Midbrain (tissue), 1 donor: Measurements from ENCODE around the gene TTC34.
"Not testable (repeated sequence)": the region's sequence is repeated elsewhere in the genome, so short reads cannot be mapped to it uniquely, and the experiment has no call there.

Experiments used
- DNase-seq: peaks from one replicate; lab custom pipeline; 2025; lab: John Stamatoyannopoulos, UW

Gene TTC34

GRCh38 chr1:2625748-2626147 lies 175.7 kb downstream of the TTC34 start:
- DNase-seq = not testable (repeated sequence)

- DNase-seq = no peak
These were observed 176.2 kb downstream of the TTC34 start for GRCh38 chr1:2625311-2625710.

DNA sequence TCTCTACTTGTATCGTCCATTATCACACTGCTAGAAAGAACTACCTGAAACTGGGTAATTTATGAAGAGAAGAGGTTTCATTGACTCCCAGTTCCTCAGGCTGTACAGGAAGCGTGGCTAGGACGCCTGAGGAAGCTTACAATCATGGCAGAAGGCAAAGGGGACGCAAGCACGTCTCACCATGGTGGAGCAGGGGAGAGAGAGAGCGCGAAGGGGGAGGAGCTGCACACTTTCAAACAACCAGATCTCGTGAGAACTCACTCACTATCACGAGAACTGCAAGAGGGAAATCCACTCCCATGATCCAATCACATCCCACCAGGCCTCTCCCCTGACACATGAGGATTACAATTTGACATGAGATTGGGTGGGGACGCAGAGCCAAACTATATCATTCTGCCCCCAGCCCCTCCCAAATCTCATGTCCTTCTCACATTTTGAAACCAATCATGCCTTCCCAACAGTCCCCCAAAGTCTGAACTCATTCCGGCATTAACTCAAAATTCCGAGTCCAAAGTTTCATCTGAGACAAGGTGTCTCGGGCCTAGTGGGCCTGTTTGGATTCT lies 176.7 kb downstream of the TTC34 start:
- no peak for DNase-seq

GRCh38 chr1:2623571-2624337 lies 177.7 kb downstream of the TTC34 start:
- DNase-seq = no peak

- DNase-seq = no peak
These were observed 183.5 kb downstream of the TTC34 start for GRCh38 chr1:2617971-2618470.

- no peak for DNase-seq
These were observed 187.3 kb downstream of the TTC34 start for GRCh38 chr1:2614145-2614544.

DNA sequence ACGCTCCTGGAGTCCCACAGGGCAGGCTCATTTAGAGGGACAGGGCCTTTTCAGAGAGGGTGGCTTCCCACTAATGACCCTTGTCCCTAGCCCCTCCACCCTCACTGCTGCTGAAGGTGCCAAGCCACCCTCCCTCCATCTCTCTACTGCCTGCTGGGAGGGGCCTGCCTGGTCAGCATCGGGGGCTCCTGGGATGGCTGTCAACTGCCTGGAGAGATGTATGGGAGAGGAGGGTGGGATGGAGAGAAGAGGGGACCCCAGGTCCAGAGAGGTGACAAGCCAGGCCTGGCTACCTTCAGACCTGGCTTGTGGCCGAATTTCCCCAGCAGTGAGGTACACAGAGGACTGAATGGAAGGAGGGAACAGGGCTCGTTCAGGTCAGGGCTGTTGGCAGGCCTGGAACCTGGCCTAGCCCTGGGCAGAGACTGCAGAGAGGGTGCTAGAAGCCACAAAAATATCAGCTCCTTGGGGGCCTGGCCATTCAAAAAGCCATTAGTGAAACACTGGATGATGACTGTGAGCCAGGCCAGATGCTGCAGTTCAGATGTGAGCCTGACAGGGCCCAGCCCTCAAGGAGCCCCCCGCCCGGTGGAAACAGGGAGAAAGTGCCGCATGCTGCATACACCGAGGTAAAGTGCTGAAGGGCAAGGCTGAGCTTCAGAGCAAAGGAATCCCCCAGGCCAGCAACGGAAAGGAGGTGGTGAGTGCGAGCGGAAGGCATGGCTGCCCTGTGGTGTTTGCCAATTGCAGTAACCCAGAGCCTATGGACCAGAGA lies 188.7 kb downstream of the TTC34 start:
- DNase-seq = no peak

DNA sequence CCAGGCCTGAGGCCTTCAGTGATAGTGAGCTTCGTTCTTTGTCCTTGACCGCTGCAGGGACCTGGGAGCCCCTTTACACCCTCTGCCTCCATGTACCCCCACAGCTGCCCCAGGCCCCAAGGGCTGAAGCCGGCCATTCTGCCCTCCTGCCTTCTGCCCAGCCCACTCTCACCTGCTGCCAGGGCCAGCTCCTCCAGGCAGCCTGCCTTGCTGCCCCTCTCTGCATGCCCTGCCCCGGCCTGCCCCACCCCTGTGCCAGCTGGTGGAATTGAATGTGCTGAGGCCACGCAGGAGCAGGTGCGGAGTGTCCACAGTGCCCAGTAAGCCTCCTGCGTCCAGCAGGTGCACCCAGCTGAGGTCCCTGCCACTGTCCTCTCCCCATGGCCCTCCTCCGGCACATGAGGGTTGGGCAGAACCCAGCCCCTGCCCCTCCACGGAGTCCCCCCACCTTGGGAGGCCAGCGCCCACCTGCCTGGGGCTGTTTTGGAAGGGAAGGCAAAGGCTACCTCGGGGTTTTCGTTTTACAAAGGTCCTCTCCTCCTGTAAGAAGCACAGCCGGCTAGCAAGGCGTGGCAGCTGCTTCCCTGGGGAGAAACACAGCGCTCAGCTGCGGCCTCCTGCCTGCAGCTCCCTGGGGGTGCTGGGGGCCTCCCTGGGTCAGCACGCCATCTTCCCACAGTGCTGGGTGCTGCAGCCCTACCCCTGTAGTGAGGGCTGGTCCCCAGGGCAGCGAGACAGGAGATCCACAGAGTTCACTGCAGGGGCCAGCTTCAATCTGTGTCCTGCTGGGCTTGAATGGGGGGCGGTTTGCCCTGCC lies 189.7 kb downstream of the TTC34 start:
- DNase-seq = no peak

- DNase-seq = peak; percentile 35
These were observed 190.4 kb downstream of the TTC34 start for GRCh38 chr1:2611031-2611501.

DNA sequence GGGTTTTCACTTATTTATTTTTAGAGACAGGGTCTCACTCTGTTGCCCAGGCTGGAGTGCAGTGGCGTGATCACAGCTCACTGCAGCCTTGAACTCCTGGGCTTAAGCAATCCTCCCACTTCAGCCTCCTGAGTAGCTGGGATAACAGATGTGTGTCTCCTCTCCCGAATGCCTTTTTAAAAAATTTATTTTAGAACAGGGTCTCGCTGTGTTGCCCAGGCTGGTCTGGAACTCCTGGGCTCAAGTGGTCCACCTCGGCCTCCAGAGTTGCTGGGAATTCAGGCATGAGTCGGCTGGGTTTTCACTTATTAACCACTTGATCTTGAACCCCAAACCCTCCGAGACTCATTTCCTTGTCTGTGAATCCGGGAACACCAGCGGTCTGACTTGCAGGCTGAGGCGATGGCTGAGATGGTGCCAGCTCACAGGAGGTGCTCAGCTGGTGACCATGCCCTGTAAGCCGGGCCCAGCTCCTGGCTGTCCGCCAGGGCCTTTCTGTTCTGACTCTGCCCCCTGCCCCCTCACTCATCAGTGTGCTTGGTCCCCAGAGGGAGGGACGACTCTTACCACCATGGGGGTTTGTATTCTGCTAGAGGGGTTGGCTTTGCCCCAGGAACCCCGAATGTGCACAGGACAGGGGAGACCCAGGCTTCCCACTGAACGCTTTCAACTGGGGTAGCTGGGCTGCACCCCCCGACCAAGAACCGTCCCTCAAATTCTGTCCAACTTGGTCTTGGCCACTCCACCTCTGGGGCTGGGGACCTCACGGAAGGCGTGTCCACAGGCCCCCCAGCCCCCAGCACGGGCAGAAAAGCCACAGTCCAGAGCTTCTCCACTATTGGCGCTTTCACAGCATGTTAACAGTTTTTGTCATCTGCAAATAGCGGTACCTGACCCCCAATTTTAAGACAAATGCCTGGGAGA lies 191.2 kb downstream of the TTC34 start:
- peak; percentile 35 for DNase-seq

- no peak for DNase-seq
These were observed 192.0 kb downstream of the TTC34 start for GRCh38 chr1:2609319-2610035.

- no peak for DNase-seq
These were observed 193.8 kb downstream of the TTC34 start for GRCh38 chr1:2607641-2608091.

DNA sequence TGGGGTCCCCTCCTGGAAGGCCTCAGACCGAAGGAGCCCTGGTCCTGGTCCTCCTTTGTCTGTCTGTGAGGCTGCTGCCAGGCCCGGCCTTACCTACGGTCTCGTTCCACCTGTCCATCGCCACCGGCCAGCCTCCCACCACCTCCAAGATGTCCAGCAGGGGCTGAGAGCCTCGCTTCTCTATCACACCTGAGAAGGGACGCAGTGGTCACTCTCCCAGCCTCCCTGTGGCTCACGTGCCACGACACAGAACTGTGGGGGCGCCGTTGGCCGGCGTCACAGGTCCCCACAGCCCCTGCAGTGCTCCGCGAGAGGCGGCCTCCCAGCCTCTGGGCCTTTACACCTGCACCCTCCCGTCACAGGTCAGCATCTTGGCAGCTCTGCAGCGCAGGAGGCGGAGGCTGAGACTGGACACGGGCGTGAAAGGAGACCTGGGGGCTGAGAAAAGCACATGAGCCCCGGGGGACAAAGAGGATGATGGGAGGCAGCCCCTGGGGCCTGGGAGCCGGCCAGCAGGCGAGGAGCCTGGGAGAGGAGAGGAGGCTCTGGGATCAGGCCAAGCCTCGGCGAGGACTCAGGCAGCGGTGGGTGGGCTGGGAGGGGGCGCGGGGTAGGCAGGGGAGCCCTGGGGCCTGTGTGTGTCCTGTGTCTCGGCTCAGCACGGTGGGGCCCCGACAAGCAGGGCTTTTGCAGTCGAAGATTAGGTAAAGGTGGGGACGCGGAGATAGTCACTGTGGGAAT lies 194.4 kb downstream of the TTC34 start:
- DNase-seq = no peak

GRCh38 chr1:2606396-2606880 lies 195.1 kb downstream of the TTC34 start:
- DNase-seq = no peak

- DNase-seq = no peak
These were observed 195.7 kb downstream of the TTC34 start for GRCh38 chr1:2605509-2606395.

GRCh38 chr1:2604844-2605508 lies 196.5 kb downstream of the TTC34 start:
- DNase-seq = no peak

DNA sequence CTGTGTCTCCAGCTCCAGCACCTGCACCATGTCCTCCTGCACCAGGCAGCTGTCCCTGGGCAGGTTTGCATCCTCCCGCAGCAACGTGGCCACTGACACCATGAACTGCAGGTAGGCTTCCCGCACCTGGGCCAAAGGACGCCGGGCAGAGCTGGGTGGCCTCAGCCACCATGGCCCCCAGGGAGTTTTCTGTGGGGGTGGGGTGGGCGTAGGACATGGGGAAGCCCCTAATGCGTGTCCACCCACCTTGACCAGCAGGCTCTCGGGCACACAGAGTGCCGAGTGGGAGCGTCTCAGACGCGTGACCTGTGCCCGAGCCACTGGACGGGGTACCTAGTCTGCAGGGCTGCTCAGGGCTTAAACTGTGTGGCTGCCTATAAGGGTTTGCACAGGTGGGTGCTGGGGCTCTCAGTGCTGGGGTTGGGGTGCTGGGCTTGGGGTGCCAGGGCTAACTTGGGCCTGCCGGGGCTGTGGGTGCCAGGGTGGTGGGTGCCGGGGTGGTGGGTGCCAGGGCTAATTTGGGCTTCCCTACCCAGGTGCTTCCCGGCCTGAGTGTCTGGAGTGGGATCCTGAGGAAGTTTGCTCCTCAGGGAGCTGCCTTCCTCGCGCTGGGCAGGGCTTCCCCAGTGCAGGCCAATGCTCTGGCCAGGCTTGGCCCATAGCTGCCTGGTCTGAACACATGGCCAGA lies 197.2 kb downstream of the TTC34 start:
- no peak for DNase-seq
